Activated CD4-positive, alpha-beta T cell treated with anti-CD3 and anti-CD28 coated beads, Interleukin-2, amount 50 U/mL, for 16 hours (primary cell): ENCODE measurements around the gene HMBS.
"Not testable (repeated sequence)": the region's sequence is repeated elsewhere in the genome, so short reads cannot be mapped to it uniquely, and the experiment has no call there.

Source experiments
- DNase-seq: peaks from one replicate; pipeline ENCODE4 v3.0.0-alpha.2; 2020

Gene HMBS

GRCh38 chr11:119121811-119122124, 37.1 kb downstream of the HMBS start:
- DNase-seq = no peak

GRCh38 chr11:119125821-119126220, 41.1 kb downstream of the HMBS start:
- DNase-seq = no peak

DNA sequence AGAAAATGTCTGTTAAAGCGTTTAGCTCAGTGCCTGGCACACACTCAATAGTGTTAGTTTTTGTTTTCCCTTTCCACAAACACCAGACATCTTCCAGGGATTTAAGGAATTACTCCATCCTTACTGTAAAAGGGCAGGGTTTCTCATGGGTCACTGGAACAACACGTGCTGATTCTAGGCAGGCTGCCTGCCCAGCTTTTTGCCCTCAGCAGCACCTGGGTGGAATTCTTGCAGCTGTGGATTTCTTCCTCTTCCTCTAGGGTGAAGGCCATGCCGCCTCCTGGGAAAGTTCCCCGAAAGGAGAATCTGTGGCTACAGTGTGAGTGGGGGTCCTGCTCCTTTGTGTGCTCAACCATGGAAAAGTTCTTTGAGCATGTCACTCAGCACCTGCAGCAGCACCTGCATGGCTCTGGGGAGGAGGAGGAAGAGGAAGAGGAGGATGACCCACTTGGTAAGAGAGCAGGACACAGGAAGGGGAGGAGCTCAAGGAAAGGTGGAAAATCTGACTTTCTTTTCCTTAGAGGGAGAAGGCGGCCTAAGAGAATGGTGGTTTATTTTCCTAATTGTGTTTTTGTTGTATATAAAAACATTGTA, 42.1 kb downstream of the HMBS start:
- no peak for DNase-seq

DNA sequence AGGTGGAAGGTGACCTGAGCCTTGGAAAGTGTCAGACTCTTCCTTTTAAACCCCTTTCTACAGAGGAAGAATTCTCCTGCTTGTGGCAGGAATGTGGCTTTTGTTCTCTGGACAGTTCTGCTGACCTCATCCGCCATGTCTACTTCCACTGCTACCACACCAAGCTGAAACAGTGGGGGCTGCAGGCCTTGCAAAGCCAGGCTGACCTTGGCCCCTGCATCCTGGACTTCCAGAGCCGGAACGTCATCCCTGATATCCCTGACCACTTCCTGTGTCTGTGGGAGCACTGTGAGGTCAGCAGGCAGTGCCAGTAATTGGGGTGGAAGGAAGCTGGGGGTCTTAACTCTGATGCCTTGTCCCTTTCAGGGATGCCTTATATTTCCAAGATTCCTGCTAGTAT, 46.0 kb downstream of the HMBS start:
- DNase-seq = no peak

DNA sequence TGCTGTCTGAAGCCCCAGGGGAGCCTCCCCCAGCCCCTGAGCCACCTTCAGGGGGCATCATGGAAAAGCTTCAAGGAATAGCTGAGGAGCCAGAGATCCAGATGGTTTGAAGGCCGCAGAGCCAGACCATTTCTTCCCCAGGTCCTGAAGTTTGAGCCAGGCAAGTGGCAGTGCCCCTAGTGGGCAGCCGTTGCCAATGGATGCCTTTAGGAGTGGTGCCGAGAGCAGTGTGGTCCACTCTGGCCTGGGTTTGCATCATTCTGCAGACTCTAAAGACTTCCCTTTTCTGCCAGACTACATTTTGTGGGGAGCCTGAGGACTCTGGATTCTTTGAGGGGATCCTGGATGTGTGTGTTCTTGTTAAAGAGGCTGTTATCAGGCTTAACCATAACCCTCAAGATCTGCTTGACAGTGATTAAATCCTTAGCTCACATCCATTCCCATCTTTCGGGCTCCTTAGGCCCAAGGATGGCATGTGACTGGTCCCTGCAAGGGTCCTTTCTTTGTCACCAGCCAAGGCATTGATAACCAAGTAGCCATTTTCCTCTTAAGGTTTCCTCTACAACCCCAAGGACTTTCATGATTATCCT, 49.8 kb downstream of the HMBS start:
- no peak for DNase-seq

DNA sequence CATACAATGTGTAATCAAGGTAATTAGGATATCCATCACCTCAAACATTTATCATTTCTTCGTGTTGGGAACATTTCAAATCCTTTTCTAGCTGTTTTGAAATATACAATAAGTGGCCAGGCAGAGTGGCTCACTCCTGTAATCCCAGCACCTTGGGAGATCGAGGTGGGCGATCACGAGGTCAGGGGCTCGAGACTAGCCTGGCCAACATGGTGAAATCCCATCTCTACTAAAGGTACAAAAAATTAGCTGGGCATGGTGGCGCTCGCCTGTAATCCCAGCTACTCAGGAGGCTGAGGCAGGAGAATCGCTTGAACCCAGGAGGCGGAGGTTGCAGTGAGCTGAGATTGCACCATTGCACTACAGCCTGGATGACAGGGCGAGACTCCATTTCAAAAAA, 54.6 kb downstream of the HMBS start:
- DNase-seq = not testable (repeated sequence)
